Smooth muscle cell (in vitro differentiated cells): Measurements from ENCODE around the gene NCS1. TPM values are rescaled to one million over a fixed set of nuclear protein-coding genes. Genes with fewer than 3 reads are reported as not detected.

Experiments
- DNase-seq: peaks from one replicate; lab custom pipeline; 2025; ENCODE audit not compliant: unreplicated experiment; lab: John Stamatoyannopoulos, UW
- H2AFZ ChIP-seq: fragments of 200-600 bp; sonication (generic); 2 replicates; pipeline ENCODE4 v1.6.0; 2016; ENCODE audit warnings: antibody characterized with exemption, low read depth, mild to moderate bottlenecking
- H3F3A ChIP-seq: fragments of 200-600 bp; sonication (generic); 2 replicates; pipeline ENCODE4 v1.6.0; 2017; ENCODE audit warnings: antibody characterized with exemption, low read depth
- H3K27ac ChIP-seq: fragments of 200-600 bp; sonication (generic); 2 replicates; pipeline ENCODE4 v1.5.1; 2016; ENCODE audit warnings: low read depth, mild to moderate bottlenecking
- H3K27me3 ChIP-seq: fragments of 200-600 bp; sonication (generic); 2 replicates; pipeline ENCODE4 v1.6.1; 2016; ENCODE audit warnings: low read depth, mild to moderate bottlenecking
- H3K36me3 ChIP-seq: fragments of 200-600 bp; sonication (generic); 2 replicates; pipeline ENCODE4 v1.5.1; 2016; ENCODE audit warnings: low read depth
- H3K4me1 ChIP-seq: fragments of 200-600 bp; sonication (generic); 2 replicates; pipeline ENCODE4 v1.5.1; 2016; ENCODE audit warnings: low read depth
- H3K4me2 ChIP-seq: fragments of 200-600 bp; sonication (generic); 2 replicates; pipeline ENCODE4 v1.6.0; 2016; ENCODE audit warnings: mild to moderate bottlenecking
- H3K4me3 ChIP-seq: fragments of 200-600 bp; sonication (generic); 2 replicates; pipeline ENCODE4 v1.5.1; 2016; ENCODE audit warnings: mild to moderate bottlenecking
- H3K79me2 ChIP-seq: fragments of 200-600 bp; sonication (generic); 2 replicates; pipeline ENCODE4 v1.6.0; 2016; ENCODE audit warnings: low read depth, mild to moderate bottlenecking
- H3K9ac ChIP-seq: fragments of 200-600 bp; sonication (generic); 2 replicates; pipeline ENCODE4 v1.6.0; 2016; ENCODE audit warnings: low read depth
- H3K9me3 ChIP-seq: fragments of 200-600 bp; sonication (generic); replicated peaks from 2 replicates; pipeline ENCODE4 v1.5.1; 2016; ENCODE audit warnings: low read depth
- H4K20me1 ChIP-seq: fragments of 200-600 bp; sonication (generic); 2 replicates; pipeline ENCODE4 v1.6.0; 2016; ENCODE audit warnings: low read depth
- CTCF ChIP-seq: fragments of 200-600 bp; sonication (generic); IDR thresholded peaks from 2 replicates; pipeline ENCODE4 v1.5.1; 2017; ENCODE audit warnings: borderline replicate concordance, mild to moderate bottlenecking, antibody characterized with exemption; ENCODE audit not compliant: insufficient read depth, poor library complexity, severe bottlenecking
- WGBS: methylation state at CpG from one replicate; pipeline ENCODE4 v1.1.7; 2016; ENCODE audit warnings: low lambda C conversion rate; 5-methylcytosine and 5-hydroxymethylcytosine counted together
- polyA plus RNA-seq: library from polyadenylated mRNA; unstranded; fragments of >200 nt; fragmentation: Nextera tagmentation; extraction: Ambion mirVana; gene quantifications from 2 replicates; pipeline ENCODE4 v1.2.1, GENCODE V29; 2016
- total RNA-seq: library from RNA; depleted of rRNA; stranded (reverse); fragments of >200 nt; gene quantifications from 2 replicates; pipeline ENCODE4 v1.2.3, GENCODE V29; 2014

Gene NCS1
- total and polyA plus RNA-seq, 2 experiments from 2014 or later: 28.0 to 59.3 TPM

- WGBS: 86% methylated on average over 11 of the region's 11 CpGs
- Histone ChIP-seq H2AFZ (no peak overlapping the region), H3K4me2 (peak overlapping the region; percentile 82)
Measured at GRCh38 chr9:130242270-130243014, 70.2 kb downstream of the NCS1 start.

GRCh38 chr9:130243015-130243881 is 71.0 kb downstream of the NCS1 start:
- DNase-seq: peak; percentile 38
- Histone ChIP-seq H3K36me3 (no peaks in the 10 kb centered on the region), H3K79me2 (no peaks in the 10 kb centered on the region), H3K4me3 (peak overlapping the region; percentile 30), H3F3A (no peaks in the 10 kb centered on the region), H2AFZ (no peak overlapping the region), H3K27me3 (no peaks in the 10 kb centered on the region), H3K27ac (no peak overlapping the region), H4K20me1 (no peaks in the 10 kb centered on the region), H3K9me3 (no peaks in the 10 kb centered on the region), H3K9ac (no peak overlapping the region), H3K4me1 (peaks cover 3% of the 10 kb centered on the region), H3K4me2 (peak overlapping the region; percentile 82)
- 28% methylated on average over 35 of the region's 35 CpGs for WGBS
- TF ChIP-seq CTCF: peak; percentile 92

More at GRCh38 chr9:130242270-130243014, 70.2 kb downstream of the NCS1 start:
- H3K27ac ChIP-seq: no peak overlapping the region
- H3K27me3 ChIP-seq: no peaks in the 10 kb centered on the region
- H3K36me3 ChIP-seq: no peaks in the 10 kb centered on the region
- TF ChIP-seq CTCF: no peak
- no peaks in the 10 kb centered on the region for H3F3A ChIP-seq
- H3K79me2 ChIP-seq: no peaks in the 10 kb centered on the region
- no peaks in the 10 kb centered on the region for H4K20me1 ChIP-seq
- H3K4me1 ChIP-seq: peaks cover 3% of the 10 kb centered on the region
- H3K4me3 ChIP-seq: no peak overlapping the region
- H3K9ac ChIP-seq: no peak overlapping the region
- H3K9me3 ChIP-seq: no peaks in the 10 kb centered on the region
- no peak for DNase-seq

DNA sequence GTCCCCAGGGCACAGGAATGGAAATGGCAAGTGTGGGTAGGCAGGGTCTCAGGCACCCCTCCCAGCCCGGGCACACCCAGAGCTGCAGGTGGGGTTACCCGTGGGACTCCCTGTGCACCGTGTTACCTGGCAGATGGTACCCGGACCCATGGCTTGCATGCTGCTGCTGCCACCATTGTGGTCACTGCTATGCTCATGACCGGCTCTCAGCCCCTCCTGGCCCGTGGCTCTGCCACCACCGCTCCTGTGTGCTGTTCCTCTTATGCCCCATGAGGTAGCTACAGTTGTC is 71.6 kb downstream of the NCS1 start:
- no peaks in the 10 kb centered on the region for H3K9me3 ChIP-seq
- H3K4me1 ChIP-seq: peaks cover 3% of the 10 kb centered on the region
- TF ChIP-seq CTCF: no peak
- no peak for DNase-seq
- no peaks in the 10 kb centered on the region for H3K79me2 ChIP-seq
- H3K27me3 ChIP-seq: no peaks in the 10 kb centered on the region
- no peak overlapping the region for H3K9ac ChIP-seq
- 93% methylated on average over 7 of the region's 7 CpGs for WGBS
- no peaks in the 10 kb centered on the region for H3K36me3 ChIP-seq
- H3K27ac ChIP-seq: no peak overlapping the region
- no peak overlapping the region for H3K4me2 ChIP-seq
- H2AFZ ChIP-seq: no peak overlapping the region
- H3F3A ChIP-seq: no peaks in the 10 kb centered on the region
- no peaks in the 10 kb centered on the region for H4K20me1 ChIP-seq
- H3K4me3 ChIP-seq: no peak overlapping the region
